Measurements from ENCODE around the gene SIGLEC11. TPM values are rescaled to one million over a fixed set of nuclear protein-coding genes. Genes with fewer than 3 reads are reported as not detected.

SIGLEC11 gene
- total and polyA plus RNA-seq, 2 of the 13 experiments (the other 11 are each of a cell fraction or from before 2014, with no cell fraction given), result not detected

DNA sequence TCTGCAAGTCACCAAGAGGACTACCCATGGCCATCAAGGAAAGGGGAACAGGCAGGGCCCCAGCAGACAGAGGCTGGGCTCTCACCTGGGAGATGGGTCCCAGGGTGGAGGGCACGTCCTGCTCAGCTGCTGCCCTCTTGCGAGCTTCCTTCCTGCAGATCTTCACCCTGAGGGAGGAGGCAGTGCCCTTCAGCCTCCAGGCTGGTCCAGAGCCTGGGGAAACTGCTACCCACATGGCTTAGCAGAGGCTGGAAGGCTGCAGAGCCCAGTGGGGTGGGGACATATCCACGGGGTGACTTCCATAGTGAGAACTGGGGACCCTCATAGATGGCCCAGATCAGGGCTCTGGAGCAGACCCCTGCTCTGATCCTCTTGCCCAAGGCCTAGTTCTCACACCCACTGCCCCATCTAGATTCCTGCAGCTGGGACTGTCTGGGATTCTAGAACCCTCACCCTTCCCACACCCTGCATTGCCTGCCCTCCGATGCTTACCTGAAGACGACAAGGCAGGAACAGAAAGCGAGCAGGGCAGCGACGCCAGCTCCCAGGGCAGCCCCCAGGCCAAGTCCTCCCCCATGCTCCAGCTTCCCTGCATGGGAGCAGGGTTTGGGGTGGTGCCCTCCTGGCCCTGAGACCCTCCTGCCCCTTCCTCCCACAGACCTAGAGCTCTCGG lies 9.0 kb downstream of the SIGLEC11 start:
- H3K36me3 ChIP-seq (replicated peaks in 1 of 2; ENCODE audit: control insufficient read depth in 1 of 2, insufficient read depth in 2 of 2, low read length in 2 of 2), result no peaks in the 10 kb centered on the region
- H3K4me3 ChIP-seq (replicated peaks in 1 of 3; ENCODE audit: insufficient read depth in 1 of 3, low read depth in 2 of 3, low read length in 3 of 3), result no peak overlapping the region
- H3K79me2 ChIP-seq (ENCODE audit: insufficient read depth, low read length), result no peaks in the 10 kb centered on the region
- H3K27me3 ChIP-seq (ENCODE audit: control insufficient read depth in 1 of 2, insufficient read depth in 2 of 2, low read length in 2 of 2), result peaks cover 0 to 32% of the 10 kb centered on the region in 2 experiments; a peak in 3 of 5 replicates
- no peak overlapping the region for H3K27ac ChIP-seq (ENCODE audit: extremely low read length, insufficient read depth, low read length)
- DNase-seq (ENCODE audit: low spot score) (no peak), ATAC-seq (no peak), FAIRE-seq (no peak)
- ChIA-PET POLR2A (no interaction called here), CTCF (ENCODE audit: low intra/inter-chr PET ratio, low total read pairs) (no interaction called here)
- peaks cover 52% of the 10 kb centered on the region for H3K4me1 ChIP-seq (ENCODE audit: insufficient read depth, low read length)
- no TSS peak for BruUV-seq (replicated peaks)
- H2AFZ ChIP-seq (ENCODE audit: low read length), result no peak overlapping the region
- intact Hi-C loops (cut with micrococcal nuclease; ENCODE audit: unreplicated experiment), result no loop called here
- no peaks in the 10 kb centered on the region for H4K20me1 ChIP-seq (ENCODE audit: insufficient read depth, low read length)
- in situ Hi-C loops (cut with HindIII; ENCODE audit: extremely low pct_ligation_motif_present, low pct_unique_long_range_greater_than_20kb), result no loop called here
- no peaks in the 10 kb centered on the region for H3K9me3 ChIP-seq (ENCODE audit: low read length)
- H3K9ac ChIP-seq (ENCODE audit: insufficient read depth, low read depth, low read length), result no peak overlapping the region
- WGBS (ENCODE audit: low lambda C conversion rate), result 61% methylated on average over 6 of the region's 9 CpGs
- no peak overlapping the region for H3K4me2 ChIP-seq (ENCODE audit: low read depth, low read length)
- TF ChIP-seq ZZZ3 (CRISPR knock-in tag; IDR thresholded peaks at IDR 0.05; ENCODE audit: borderline replicate concordance), result no peak
- no peak for TF ChIP-seq HNF4G (IDR thresholded peaks at IDR 0.05; ENCODE audit: borderline replicate concordance, low read depth, low read length)
- no peak for TF ChIP-seq HNF4G (CRISPR knock-in tag; IDR thresholded peaks at IDR 0.05; ENCODE audit: borderline replicate concordance, low read depth)
- TF ChIP-seq ZC3H4 (CRISPR knock-in tag; IDR thresholded peaks at IDR 0.05; ENCODE audit: borderline replicate concordance), result no peak
- TF ChIP-seq ZKSCAN8 (CRISPR knock-in tag; IDR thresholded peaks at IDR 0.05; ENCODE audit: borderline replicate concordance), result no peak
- no peak for TF ChIP-seq ZSCAN29 (CRISPR knock-in tag; conservative IDR thresholded peaks at IDR 0.05)
- TF ChIP-seq ZNF790 (CRISPR knock-in tag; IDR thresholded peaks at IDR 0.05; ENCODE audit: borderline replicate concordance), result no peak
- no peak for TF ChIP-seq NAIF1 (CRISPR knock-in tag; IDR thresholded peaks at IDR 0.05; ENCODE audit: borderline replicate concordance)
- TF ChIP-seq ZNF737 (CRISPR knock-in tag; IDR thresholded peaks at IDR 0.05; ENCODE audit: borderline replicate concordance), result no peak
- no peak for TF ChIP-seq HMGA1 (CRISPR knock-in tag; conservative IDR thresholded peaks at IDR 0.05)
- no peak for TF ChIP-seq PLRG1 (conservative IDR thresholded peaks at IDR 0.05)
- no peak for TF ChIP-seq MZF1 (CRISPR knock-in tag; IDR thresholded peaks at IDR 0.05; ENCODE audit: borderline replicate concordance)
- TF ChIP-seq, protein P1, sequence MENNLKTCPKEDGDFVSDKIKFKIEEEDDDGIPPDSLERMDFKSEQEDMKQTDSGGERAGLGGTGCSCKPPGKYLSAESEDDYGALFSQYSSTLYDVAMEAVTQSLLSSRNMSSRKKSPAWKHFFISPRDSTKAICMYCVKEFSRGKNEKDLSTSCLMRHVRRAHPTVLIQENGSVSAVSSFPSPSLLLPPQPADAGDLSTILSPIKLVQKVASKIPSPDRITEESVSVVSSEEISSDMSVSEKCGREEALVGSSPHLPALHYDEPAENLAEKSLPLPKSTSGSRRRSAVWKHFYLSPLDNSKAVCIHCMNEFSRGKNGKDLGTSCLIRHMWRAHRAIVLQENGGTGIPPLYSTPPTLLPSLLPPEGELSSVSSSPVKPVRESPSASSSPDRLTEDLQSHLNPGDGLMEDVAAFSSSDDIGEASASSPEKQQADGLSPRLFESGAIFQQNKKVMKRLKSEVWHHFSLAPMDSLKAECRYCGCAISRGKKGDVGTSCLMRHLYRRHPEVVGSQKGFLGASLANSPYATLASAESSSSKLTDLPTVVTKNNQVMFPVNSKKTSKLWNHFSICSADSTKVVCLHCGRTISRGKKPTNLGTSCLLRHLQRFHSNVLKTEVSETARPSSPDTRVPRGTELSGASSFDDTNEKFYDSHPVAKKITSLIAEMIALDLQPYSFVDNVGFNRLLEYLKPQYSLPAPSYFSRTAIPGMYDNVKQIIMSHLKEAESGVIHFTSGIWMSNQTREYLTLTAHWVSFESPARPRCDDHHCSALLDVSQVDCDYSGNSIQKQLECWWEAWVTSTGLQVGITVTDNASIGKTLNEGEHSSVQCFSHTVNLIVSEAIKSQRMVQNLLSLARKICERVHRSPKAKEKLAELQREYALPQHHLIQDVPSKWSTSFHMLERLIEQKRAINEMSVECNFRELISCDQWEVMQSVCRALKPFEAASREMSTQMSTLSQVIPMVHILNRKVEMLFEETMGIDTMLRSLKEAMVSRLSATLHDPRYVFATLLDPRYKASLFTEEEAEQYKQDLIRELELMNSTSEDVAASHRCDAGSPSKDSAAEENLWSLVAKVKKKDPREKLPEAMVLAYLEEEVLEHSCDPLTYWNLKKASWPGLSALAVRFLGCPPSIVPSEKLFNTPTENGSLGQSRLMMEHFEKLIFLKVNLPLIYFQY (CRISPR knock-in tag; IDR thresholded peaks at IDR 0.05; ENCODE audit: borderline replicate concordance), result no peak
- no peak for TF ChIP-seq NR2F2 (IDR thresholded peaks at IDR 0.05; ENCODE audit: borderline replicate concordance, low read depth)
- no peak for TF ChIP-seq ARID2 (CRISPR knock-in tag; IDR thresholded peaks at IDR 0.05; ENCODE audit: borderline replicate concordance)
- TF ChIP-seq ZFP90 (CRISPR knock-in tag; IDR thresholded peaks at IDR 0.05; ENCODE audit: borderline replicate concordance), result no peak
- TF ChIP-seq, protein P2, sequence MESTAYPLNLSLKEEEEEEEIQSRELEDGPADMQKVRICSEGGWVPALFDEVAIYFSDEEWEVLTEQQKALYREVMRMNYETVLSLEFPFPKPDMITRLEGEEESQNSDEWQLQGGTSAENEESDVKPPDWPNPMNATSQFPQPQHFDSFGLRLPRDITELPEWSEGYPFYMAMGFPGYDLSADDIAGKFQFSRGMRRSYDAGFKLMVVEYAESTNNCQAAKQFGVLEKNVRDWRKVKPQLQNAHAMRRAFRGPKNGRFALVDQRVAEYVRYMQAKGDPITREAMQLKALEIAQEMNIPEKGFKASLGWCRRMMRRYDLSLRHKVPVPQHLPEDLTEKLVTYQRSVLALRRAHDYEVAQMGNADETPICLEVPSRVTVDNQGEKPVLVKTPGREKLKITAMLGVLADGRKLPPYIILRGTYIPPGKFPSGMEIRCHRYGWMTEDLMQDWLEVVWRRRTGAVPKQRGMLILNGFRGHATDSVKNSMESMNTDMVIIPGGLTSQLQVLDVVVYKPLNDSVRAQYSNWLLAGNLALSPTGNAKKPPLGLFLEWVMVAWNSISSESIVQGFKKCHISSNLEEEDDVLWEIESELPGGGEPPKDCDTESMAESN (CRISPR knock-in tag; conservative IDR thresholded peaks at IDR 0.05), result no peak
- TF ChIP-seq GABPB1 (CRISPR knock-in tag; IDR thresholded peaks at IDR 0.05), result no peak
